Astrocyte (in vitro differentiated cells and primary cell): ENCODE data around the gene CAVIN2. TPM values are rescaled to one million over a fixed set of nuclear protein-coding genes. Genes with fewer than 3 reads are reported as not detected.

Experiments
- DNase-seq: peaks from one replicate; pipeline ENCODE4 v3.0.0-alpha.2; 2010; ENCODE audit warnings: low read depth
- FAIRE-seq: peaks from 2 replicates; lab custom pipeline; 2011; peaks lifted over from hg19 to GRCh38; lab: Jason Lieb, UNC
- H2AFZ ChIP-seq: 2 replicates; pipeline ENCODE4 v1.6.0; 2012; ENCODE audit warnings: low read depth, low read length, inconsistent platforms
- H3K27ac ChIP-seq: 2 replicates; pipeline ENCODE4 v1.5.1; 2011; ENCODE audit warnings: low read depth, low read length, inconsistent platforms
- H3K27me3 ChIP-seq: 2 replicates; pipeline ENCODE4 v1.6.0; 2011; ENCODE audit warnings: low read length, inconsistent platforms; ENCODE audit not compliant: insufficient read depth
- H3K36me3 ChIP-seq: 2 replicates; pipeline ENCODE4 v1.5.1; 2011; ENCODE audit warnings: low read length, inconsistent platforms; ENCODE audit not compliant: insufficient read depth
- H3K4me1 ChIP-seq: 2 replicates; pipeline ENCODE4 v1.5.1; 2011; ENCODE audit warnings: low read length, inconsistent platforms; ENCODE audit not compliant: insufficient read depth
- H3K4me2 ChIP-seq: 2 replicates; pipeline ENCODE4 v1.6.0; 2012; ENCODE audit warnings: low read length, inconsistent platforms
- H3K4me3 ChIP-seq: 2 replicates; pipeline ENCODE4 v1.5.1; 2011; ENCODE audit warnings: low read depth, mild to moderate bottlenecking, low read length, inconsistent platforms; ENCODE audit not compliant: insufficient read depth
- H3K79me2 ChIP-seq: 2 replicates; pipeline ENCODE4 v1.6.0; 2012; ENCODE audit warnings: mild to moderate bottlenecking, low read length, inconsistent platforms; ENCODE audit not compliant: insufficient read depth
- H3K9ac ChIP-seq: 2 replicates; pipeline ENCODE4 v1.6.0; 2012; ENCODE audit warnings: mild to moderate bottlenecking, low read length, inconsistent platforms
- H3K9me3 ChIP-seq: 2 replicates; pipeline ENCODE4 v1.5.1; 2012; ENCODE audit warnings: low read depth, mild to moderate bottlenecking, low read length, inconsistent platforms; ENCODE audit not compliant: insufficient read depth
- H4K20me1 ChIP-seq: 2 replicates; pipeline ENCODE4 v1.6.0; 2012; ENCODE audit warnings: low read length, inconsistent platforms; ENCODE audit not compliant: insufficient read depth
- H3K27ac Mint-ChIP-seq: one replicate; pipeline ENCODE4 v1.8.0; 2021; ENCODE audit warnings: mild to moderate bottlenecking, mixed read lengths; ENCODE audit not compliant: unreplicated experiment
- H3K27me3 Mint-ChIP-seq: one replicate; pipeline ENCODE4 v1.8.0; 2021; ENCODE audit warnings: low read depth, mixed read lengths; ENCODE audit not compliant: unreplicated experiment
- H3K36me3 Mint-ChIP-seq: one replicate; pipeline ENCODE4 v1.8.0; 2021; ENCODE audit warnings: low read depth, mixed read lengths; ENCODE audit not compliant: unreplicated experiment
- H3K4me1 Mint-ChIP-seq: one replicate; pipeline ENCODE4 v1.8.0; 2021; ENCODE audit warnings: low read depth, mixed read lengths; ENCODE audit not compliant: unreplicated experiment
- H3K4me3 Mint-ChIP-seq: one replicate; pipeline ENCODE4 v1.8.0; 2021; ENCODE audit warnings: mild to moderate bottlenecking, moderate library complexity, mixed read lengths; ENCODE audit not compliant: unreplicated experiment
- H3K9me3 Mint-ChIP-seq: one replicate; pipeline ENCODE4 v1.8.0; 2021; ENCODE audit warnings: mild to moderate bottlenecking, mixed read lengths; ENCODE audit not compliant: unreplicated experiment
- EZH2 ChIP-seq: IDR thresholded peaks from 2 replicates; pipeline ENCODE4 v1.6.1; 2012; ENCODE audit warnings: mild to moderate bottlenecking, low read length, inconsistent platforms; ENCODE audit not compliant: insufficient read depth
- total RNA-seq: library from RNA; stranded (reverse); gene quantifications from 2 replicates; pipeline ENCODE4 v1.2.1, GENCODE V29; 2021
- TF ChIP-seq, protein P1 (sequence below): IDR thresholded peaks from 2 replicates; pipeline ENCODE4 v1.5.1; 2011; ENCODE audit warnings: low read depth, mild to moderate bottlenecking, inconsistent platforms, low read length, moderate library complexity; ENCODE audit not compliant: insufficient read depth

CAVIN2 gene
- total RNA-seq, 1 donor from 2014 or later: 2.8 TPM

- Histone ChIP-seq H3K79me2 (no peaks in the 10 kb centered on the region), H3K27me3 (no peaks in the 10 kb centered on the region), H3K36me3 (no peaks in the 10 kb centered on the region), H3K27ac (peak overlapping the region; percentile 49), H2AFZ (no peak overlapping the region), H3K9me3 (no peaks in the 10 kb centered on the region), H3K9ac (no peak overlapping the region), H3K4me2 (peak overlapping the region; percentile 54), H4K20me1 (no peaks in the 10 kb centered on the region), H3K4me3 (no peak overlapping the region), H3K4me1 (peaks cover 23% of the 10 kb centered on the region)
- Mint-ChIP-seq H3K27me3 (no peaks in the 10 kb centered on the region), H3K4me3 (no peak overlapping the region), H3K9me3 (peaks cover 5% of the 10 kb centered on the region), H3K4me1 (peaks cover 24% of the 10 kb centered on the region), H3K27ac (peak overlapping the region; percentile 8), H3K36me3 (no peaks in the 10 kb centered on the region)
- no peak for FAIRE-seq
- no peak for DNase-seq
- TF ChIP-seq, protein P1, sequence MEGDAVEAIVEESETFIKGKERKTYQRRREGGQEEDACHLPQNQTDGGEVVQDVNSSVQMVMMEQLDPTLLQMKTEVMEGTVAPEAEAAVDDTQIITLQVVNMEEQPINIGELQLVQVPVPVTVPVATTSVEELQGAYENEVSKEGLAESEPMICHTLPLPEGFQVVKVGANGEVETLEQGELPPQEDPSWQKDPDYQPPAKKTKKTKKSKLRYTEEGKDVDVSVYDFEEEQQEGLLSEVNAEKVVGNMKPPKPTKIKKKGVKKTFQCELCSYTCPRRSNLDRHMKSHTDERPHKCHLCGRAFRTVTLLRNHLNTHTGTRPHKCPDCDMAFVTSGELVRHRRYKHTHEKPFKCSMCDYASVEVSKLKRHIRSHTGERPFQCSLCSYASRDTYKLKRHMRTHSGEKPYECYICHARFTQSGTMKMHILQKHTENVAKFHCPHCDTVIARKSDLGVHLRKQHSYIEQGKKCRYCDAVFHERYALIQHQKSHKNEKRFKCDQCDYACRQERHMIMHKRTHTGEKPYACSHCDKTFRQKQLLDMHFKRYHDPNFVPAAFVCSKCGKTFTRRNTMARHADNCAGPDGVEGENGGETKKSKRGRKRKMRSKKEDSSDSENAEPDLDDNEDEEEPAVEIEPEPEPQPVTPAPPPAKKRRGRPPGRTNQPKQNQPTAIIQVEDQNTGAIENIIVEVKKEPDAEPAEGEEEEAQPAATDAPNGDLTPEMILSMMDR: no peak
- no peak for TF ChIP-seq EZH2
Observed at GRCh38 chr2:191895195-191895594, 48.3 kb upstream of the CAVIN2 start.

GRCh38 chr2:191894681-191895147, 47.8 kb upstream of the CAVIN2 start:
- Histone ChIP-seq H3K4me2 (peak overlapping the region; percentile 54), H3K9ac (peak overlapping the region; percentile 29), H3K36me3 (no peaks in the 10 kb centered on the region), H3K27ac (peak overlapping the region; percentile 82), H3K27me3 (no peaks in the 10 kb centered on the region), H3K4me3 (no peak overlapping the region), H3K9me3 (no peaks in the 10 kb centered on the region), H3K79me2 (no peaks in the 10 kb centered on the region), H4K20me1 (no peaks in the 10 kb centered on the region), H2AFZ (no peak overlapping the region), H3K4me1 (peaks cover 23% of the 10 kb centered on the region)
- Mint-ChIP-seq H3K4me1 (peaks cover 24% of the 10 kb centered on the region), H3K27me3 (no peaks in the 10 kb centered on the region), H3K27ac (peak overlapping the region; percentile 13), H3K36me3 (no peaks in the 10 kb centered on the region), H3K4me3 (no peak overlapping the region), H3K9me3 (peaks cover 5% of the 10 kb centered on the region)
- TF ChIP-seq EZH2: no peak
- TF ChIP-seq, protein P1: no peak
- peak; percentile 89 for DNase-seq
- peak; percentile 82 for FAIRE-seq

- no peak overlapping the region for H3K4me3 Mint-ChIP-seq
- no peaks in the 10 kb centered on the region for H3K36me3 ChIP-seq
- FAIRE-seq (peak; percentile 89), DNase-seq (peak; percentile 75)
- no peaks in the 10 kb centered on the region for H3K9me3 ChIP-seq
- H3K9ac ChIP-seq: no peak overlapping the region
- H4K20me1 ChIP-seq: no peaks in the 10 kb centered on the region
- H3K27me3 Mint-ChIP-seq: no peaks in the 10 kb centered on the region
- H3K4me2 ChIP-seq: no peak overlapping the region
- no peaks in the 10 kb centered on the region for H3K27me3 ChIP-seq
- peaks cover 16% of the 10 kb centered on the region for H3K4me1 ChIP-seq
- no peaks in the 10 kb centered on the region for H3K79me2 ChIP-seq
- peaks cover 19% of the 10 kb centered on the region for H3K4me1 Mint-ChIP-seq
- H3K4me3 ChIP-seq: no peak overlapping the region
- no peak overlapping the region for H2AFZ ChIP-seq
- H3K27ac ChIP-seq: no peak overlapping the region
- H3K36me3 Mint-ChIP-seq: no peaks in the 10 kb centered on the region
- TF ChIP-seq EZH2: no peak
- TF ChIP-seq, protein P1: no peak
- peaks cover 5% of the 10 kb centered on the region for H3K9me3 Mint-ChIP-seq
- H3K27ac Mint-ChIP-seq: no peak overlapping the region
Observed at GRCh38 chr2:191892391-191892790, 45.5 kb upstream of the CAVIN2 start.
